WERI-Rb-1 (cell line): Measurements from ENCODE around the gene SF3B4.

Experiments
- DNase-seq: peaks from one replicate; pipeline ENCODE4 v3.0.0-alpha.2; 2020
- H3K27ac ChIP-seq: fragments of 250-450 bp; sonication (Bioruptor Pico); 2 replicates; pipeline ENCODE4 v1.5.1; 2020; ENCODE audit warnings: mild to moderate bottlenecking, moderate library complexity
- H3K27me3 ChIP-seq: fragments of 250-450 bp; sonication (Bioruptor Pico); 2 replicates; pipeline ENCODE4 v1.5.1; 2021; ENCODE audit warnings: mild to moderate bottlenecking, low read depth, moderate library complexity; ENCODE audit not compliant: insufficient read depth, severe bottlenecking
- H3K36me3 ChIP-seq: fragments of 250-450 bp; sonication (Bioruptor Pico); 2 replicates; pipeline ENCODE4 v1.5.1; 2020; ENCODE audit warnings: mild to moderate bottlenecking, moderate library complexity
- H3K4me3 ChIP-seq: 2 replicates; pipeline ENCODE4 v1.5.1; 2011; ENCODE audit warnings: low read depth, mild to moderate bottlenecking, control low read depth, low read length
- H3K9me3 ChIP-seq: fragments of 250-450 bp; sonication (Bioruptor Pico); 2 replicates; pipeline ENCODE4 v1.5.1; 2021; ENCODE audit warnings: mild to moderate bottlenecking, moderate library complexity; ENCODE audit not compliant: severe bottlenecking
- TF ChIP-seq, protein P1 (sequence below): IDR thresholded peaks from 2 replicates; pipeline ENCODE4 v1.5.1; 2011; ENCODE audit warnings: low read depth, mild to moderate bottlenecking, control low read depth, inconsistent platforms, low read length

The SF3B4 gene

DNA sequence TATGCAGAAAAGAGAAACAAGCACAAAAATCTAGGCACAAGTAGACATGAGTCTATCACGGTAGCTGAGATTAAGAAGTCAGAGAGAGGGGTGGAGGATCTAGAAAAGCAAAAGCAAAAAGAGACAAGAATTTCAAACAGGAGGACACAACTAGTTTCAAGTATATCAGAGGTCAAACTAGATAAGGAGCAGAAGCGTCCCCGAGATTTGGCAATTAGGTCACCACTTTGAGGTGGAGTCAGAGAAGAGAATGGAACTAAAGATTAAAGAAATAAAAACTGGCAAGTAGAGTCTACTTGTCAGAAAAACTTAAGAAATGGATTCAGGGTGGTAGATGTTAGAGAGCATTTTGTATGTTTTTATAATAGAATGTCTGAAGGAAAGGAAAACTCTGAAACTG lies 2.3 kb downstream of the SF3B4 start:
- no peak overlapping the region for H3K27ac ChIP-seq
- no peak overlapping the region for H3K4me3 ChIP-seq
- no peaks in the 10 kb centered on the region for H3K27me3 ChIP-seq
- DNase-seq, result no peak
- TF ChIP-seq, protein P1, sequence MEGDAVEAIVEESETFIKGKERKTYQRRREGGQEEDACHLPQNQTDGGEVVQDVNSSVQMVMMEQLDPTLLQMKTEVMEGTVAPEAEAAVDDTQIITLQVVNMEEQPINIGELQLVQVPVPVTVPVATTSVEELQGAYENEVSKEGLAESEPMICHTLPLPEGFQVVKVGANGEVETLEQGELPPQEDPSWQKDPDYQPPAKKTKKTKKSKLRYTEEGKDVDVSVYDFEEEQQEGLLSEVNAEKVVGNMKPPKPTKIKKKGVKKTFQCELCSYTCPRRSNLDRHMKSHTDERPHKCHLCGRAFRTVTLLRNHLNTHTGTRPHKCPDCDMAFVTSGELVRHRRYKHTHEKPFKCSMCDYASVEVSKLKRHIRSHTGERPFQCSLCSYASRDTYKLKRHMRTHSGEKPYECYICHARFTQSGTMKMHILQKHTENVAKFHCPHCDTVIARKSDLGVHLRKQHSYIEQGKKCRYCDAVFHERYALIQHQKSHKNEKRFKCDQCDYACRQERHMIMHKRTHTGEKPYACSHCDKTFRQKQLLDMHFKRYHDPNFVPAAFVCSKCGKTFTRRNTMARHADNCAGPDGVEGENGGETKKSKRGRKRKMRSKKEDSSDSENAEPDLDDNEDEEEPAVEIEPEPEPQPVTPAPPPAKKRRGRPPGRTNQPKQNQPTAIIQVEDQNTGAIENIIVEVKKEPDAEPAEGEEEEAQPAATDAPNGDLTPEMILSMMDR, result no peak
- peaks cover 2% of the 10 kb centered on the region for H3K9me3 ChIP-seq
- H3K36me3 ChIP-seq, result peaks cover 61% of the 10 kb centered on the region

DNA sequence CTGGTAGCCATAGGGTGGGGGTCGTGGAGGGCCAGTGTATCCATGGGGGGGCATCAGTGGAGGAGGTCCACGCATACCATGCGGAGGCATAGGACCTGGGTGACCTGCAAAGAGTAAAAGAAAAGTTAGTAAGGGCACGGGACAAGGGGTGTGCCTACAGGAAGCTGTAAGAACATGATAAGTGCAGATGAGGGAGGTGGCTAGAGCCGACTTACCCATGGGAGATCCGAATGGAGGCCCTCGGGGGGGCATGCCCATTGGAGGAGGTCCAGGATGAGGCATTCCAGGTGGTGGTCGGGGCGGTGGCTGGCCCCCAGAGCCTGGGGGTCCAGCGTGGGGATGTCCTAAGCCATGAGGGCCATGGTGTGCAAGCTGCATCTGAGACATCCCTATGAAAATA lies 4.0 kb downstream of the SF3B4 start:
- Histone ChIP-seq H3K27me3 (no peaks in the 10 kb centered on the region), H3K27ac (no peak overlapping the region), H3K4me3 (no peak overlapping the region), H3K36me3 (peaks cover 61% of the 10 kb centered on the region), H3K9me3 (no peaks in the 10 kb centered on the region)
- no peak for DNase-seq
- TF ChIP-seq, protein P1, result no peak

DNA sequence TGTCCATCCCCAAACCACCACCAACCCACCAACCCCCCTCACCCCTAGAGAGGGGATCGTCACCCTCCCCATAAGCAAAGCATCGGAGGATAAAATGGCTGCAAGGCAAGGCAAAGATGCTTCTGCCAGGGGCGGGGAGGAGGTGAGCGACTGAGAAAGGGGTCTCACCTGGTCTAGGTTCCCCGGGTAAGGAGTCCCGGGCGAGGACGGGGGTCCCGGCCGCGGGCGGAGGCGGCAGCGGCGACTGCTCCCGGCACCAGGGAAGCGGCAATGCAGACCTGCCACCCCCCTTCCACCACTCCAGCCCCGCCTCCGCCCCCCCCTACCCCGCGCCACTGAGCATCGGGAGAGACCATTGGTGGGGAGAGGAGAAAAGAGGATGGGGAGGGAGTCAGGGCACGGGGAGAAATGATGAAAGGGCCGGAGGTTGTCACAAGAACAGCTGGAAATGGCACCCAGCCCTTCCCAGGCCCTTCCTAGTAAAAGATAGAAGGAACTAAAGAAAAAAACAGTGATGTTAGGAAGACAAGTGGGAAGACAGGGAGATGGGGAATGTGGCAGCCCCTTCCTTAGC lies 9.9 kb downstream of the SF3B4 start, which contains the start of gene SV2A:
TSS of gene SV2A (minus strand) at position 274 of the 574 bp plus-strand sequence. CDS start 4,004 bp downstream, outside the sequence.
- Histone ChIP-seq H3K27me3 (no peaks in the 10 kb centered on the region), H3K27ac (peak within 1 kb of the TSS; percentile 48), H3K9me3 (no peaks in the 10 kb centered on the region), H3K36me3 (peaks cover 31% of the 10 kb centered on the region), H3K4me3 (peak within 1 kb of the TSS; percentile 95)
- TF ChIP-seq, protein P1, result no peak
- DNase-seq, result peak; percentile 88

DNA sequence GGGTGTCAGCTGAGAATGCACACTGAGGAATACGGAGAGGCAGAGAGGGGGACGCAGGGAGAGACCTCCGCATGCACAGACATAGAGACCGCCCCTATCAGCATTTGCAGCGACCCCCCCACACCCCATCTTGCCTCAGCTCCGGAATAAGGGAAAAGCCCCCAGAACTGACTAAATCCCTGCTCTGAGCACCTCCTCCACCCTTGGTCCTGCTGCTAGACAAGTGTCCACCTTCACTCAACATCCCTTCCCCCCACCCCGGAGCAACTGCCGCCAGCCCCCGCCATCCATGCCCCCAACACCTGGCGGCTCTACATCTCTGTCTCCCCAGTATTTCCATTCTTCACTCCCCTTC lies 10.7 kb downstream of the SF3B4 start:
- TF ChIP-seq, protein P1, result no peak
- no peak for DNase-seq
- H3K36me3 ChIP-seq, result peaks cover 28% of the 10 kb centered on the region
- H3K27ac ChIP-seq, result peak overlapping the region; percentile 38
- peak overlapping the region; percentile 95 for H3K4me3 ChIP-seq
- no peaks in the 10 kb centered on the region for H3K9me3 ChIP-seq
- H3K27me3 ChIP-seq, result no peaks in the 10 kb centered on the region

DNA sequence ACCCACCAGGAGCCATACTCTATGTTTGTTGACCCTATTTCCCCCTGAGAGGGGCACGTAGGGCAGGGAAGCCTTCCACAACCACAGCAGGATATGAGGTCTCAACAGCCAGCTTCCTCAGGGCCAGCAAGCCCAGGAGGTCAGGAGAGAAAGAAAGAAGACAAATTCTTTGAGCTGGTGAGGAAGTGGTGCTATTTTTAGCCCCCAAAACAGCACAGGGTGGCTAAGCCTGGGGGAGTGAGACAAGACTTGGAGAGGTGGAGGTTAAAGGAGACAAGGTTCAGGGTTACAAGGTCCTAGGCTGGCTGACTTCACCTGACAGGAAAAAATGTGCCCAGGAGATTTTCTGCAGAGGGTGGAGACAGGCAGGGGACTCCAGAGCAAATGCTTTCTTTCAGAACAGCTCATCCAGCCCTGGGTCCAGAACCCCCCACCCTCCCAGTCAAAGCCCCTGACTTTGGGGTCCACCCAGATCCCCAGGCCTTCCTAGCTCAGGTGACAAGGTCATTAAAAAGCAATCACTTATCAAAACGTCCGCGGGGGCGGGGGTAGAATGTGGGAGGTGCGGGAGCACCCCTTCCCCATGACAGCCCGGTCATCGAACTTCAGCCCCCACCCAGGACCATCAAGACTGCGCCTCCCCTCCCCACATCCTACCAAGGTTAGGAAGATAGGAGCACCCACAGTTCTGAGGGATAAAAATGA lies 11.3 kb downstream of the SF3B4 start:
- no peak for DNase-seq
- H3K27ac ChIP-seq, result peak overlapping the region; percentile 38
- TF ChIP-seq, protein P1, result no peak
- no peaks in the 10 kb centered on the region for H3K27me3 ChIP-seq
- peaks cover 28% of the 10 kb centered on the region for H3K36me3 ChIP-seq
- H3K4me3 ChIP-seq, result peak overlapping the region; percentile 95
- H3K9me3 ChIP-seq, result no peaks in the 10 kb centered on the region
